K562 (cell line): ENCODE measurements around the gene LTBP1. TPM values are rescaled to one million over a fixed set of nuclear protein-coding genes. Genes with fewer than 3 reads are reported as not detected.

Source experiments
- ATAC-seq: fragments of 200-7000 bp; cut with Tn5 transposase; 3 replicates; pipeline ENCODE4 v1.9.1; 2020; ENCODE audit warnings: moderate library complexity
- BruUV-seq: library from RNA; stranded (reverse); fragments of 400-500 nt; replicated peaks from 2 replicates; lab custom pipeline; 2021; lab: Mats Ljungman, UMichigan
- CTCF ChIA-PET: fragments of 300-600 bp; formaldehyde crosslinking; extraction: SDS; loops from one replicate; lab custom pipeline; 2021; ENCODE audit warnings: low intra/inter-chr PET ratio; lab: Yijun Ruan, JAX
- POLR2A ChIA-PET: fragments of 300-600, 350-650 bp; sonication (Branson Sonifier 250); formaldehyde crosslinking; extraction: SDS; loops from one replicate; lab custom pipeline; 2021; ENCODE audit warnings: antibody characterized with exemption, inconsistent platforms; lab: Yijun Ruan, JAX
- DNase-seq, 4 experiments: peaks; one replicate each; pipeline versions ENCODE4 v3.0.0 to v3.0.0-alpha.2; 2011 to 2018; ENCODE audit warnings: low spot score in 3 of 4, mixed read lengths in 3 of 4; ENCODE audit errors: extremely low read depth in 1 of 4
- FAIRE-seq: peaks from 2 replicates; lab custom pipeline; 2011; peaks lifted over from hg19 to GRCh38; lab: Jason Lieb, UNC
- H2AFZ ChIP-seq: 2 replicates; pipeline ENCODE4 v1.6.0; 2011; ENCODE audit warnings: low read depth, low read length, control low read depth, inconsistent platforms
- H3K27ac ChIP-seq: fragments of 200-600 bp; 3 replicates; pipeline ENCODE4 v1.8.0; 2011; ENCODE audit warnings: low read depth, mild to moderate bottlenecking, control low read depth, inconsistent platforms, low read length, moderate library complexity, mixed read lengths; ENCODE audit errors: extremely low read depth
- H3K27me3 ChIP-seq, 2 experiments: fragments of 300-600 bp in 1 of 2; 2 replicates in 1 of 2; 3 replicates in 1 of 2; pipeline versions ENCODE4 v1.6.0 to v1.8.0; 2011; ENCODE audit warnings: inconsistent platforms in 2 of 2, low read length in 2 of 2, mild to moderate bottlenecking in 1 of 2, mixed read lengths in 1 of 2, moderate library complexity in 1 of 2; ENCODE audit not compliant: control insufficient read depth in 2 of 2, insufficient read depth in 2 of 2
- H3K36me3 ChIP-seq: fragments of 300-600 bp; 3 replicates; pipeline ENCODE4 v1.8.0; 2011; ENCODE audit warnings: mild to moderate bottlenecking, low read length, inconsistent platforms; ENCODE audit not compliant: control insufficient read depth, insufficient read depth
- H3K4me1 ChIP-seq, 2 experiments: fragments of 200-600 bp in 1 of 2; replicated peaks in 1 of 2; 2 replicates in 1 of 2; 3 replicates in 1 of 2; pipeline versions ENCODE4 v1.5.1 to v1.8.0; 2011; ENCODE audit warnings: inconsistent platforms in 2 of 2, low read length in 2 of 2, mild to moderate bottlenecking in 1 of 2, mixed read lengths in 1 of 2, moderate library complexity in 1 of 2; ENCODE audit not compliant: control insufficient read depth in 2 of 2, insufficient read depth in 2 of 2
- H3K4me2 ChIP-seq: 2 replicates; pipeline ENCODE4 v1.6.1; 2011; ENCODE audit warnings: low read length, control low read depth, inconsistent platforms, mixed read lengths; ENCODE audit not compliant: insufficient read depth
- H3K4me3 ChIP-seq: fragments of 200-600 bp; sonication (generic), shearing (Covaris generic); 2 replicates; pipeline ENCODE4 v1.5.1; 2016; ENCODE audit warnings: control low read depth, inconsistent platforms
- H3K79me2 ChIP-seq: fragments of 200-600 bp; 3 replicates; pipeline ENCODE4 v1.8.0; 2011; ENCODE audit warnings: low read length, inconsistent platforms; ENCODE audit not compliant: control insufficient read depth, insufficient read depth
- H3K9ac ChIP-seq, 2 experiments: 2 replicates each; pipeline versions ENCODE4 v1.6.0 to v1.6.1; 2011; ENCODE audit warnings: low read depth in 2 of 2, low read length in 2 of 2, control low read depth in 1 of 2, inconsistent platforms in 1 of 2, mild to moderate bottlenecking in 1 of 2, mixed read lengths in 1 of 2; ENCODE audit not compliant: insufficient read depth in 1 of 2
- H3K9me1 ChIP-seq: one replicate; pipeline ENCODE4 v1.6.0; 2011; ENCODE audit warnings: inconsistent platforms, mild to moderate bottlenecking, low read length, moderate library complexity; ENCODE audit not compliant: control insufficient read depth, insufficient read depth
- H3K9me3 ChIP-seq: replicated peaks from 2 replicates; pipeline ENCODE4 v1.5.1; 2011; ENCODE audit warnings: low read depth, low read length, inconsistent platforms; ENCODE audit not compliant: control insufficient read depth, insufficient read depth
- H4K20me1 ChIP-seq: replicated peaks from 2 replicates; pipeline ENCODE4 v1.6.1; 2011; ENCODE audit warnings: low read length, inconsistent platforms, mixed read lengths; ENCODE audit not compliant: control insufficient read depth, insufficient read depth
- EP400 ChIP-seq: fragments of 450-650 bp; IDR thresholded peaks from 2 replicates; pipeline ENCODE4 v1.6.1; 2017; ENCODE audit warnings: antibody characterized with exemption, mild to moderate bottlenecking, moderate library complexity
- FOXK2 ChIP-seq, 2 experiments: fragments of 450-650 bp; IDR thresholded peaks in 1 of 2; conservative IDR thresholded peaks in 1 of 2; 2 replicates each; pipeline ENCODE4 v1.6.1; 2016; ENCODE audit warnings: low read depth in 2 of 2, mild to moderate bottlenecking in 1 of 2
- GATA2 ChIP-seq: sonication (generic); formaldehyde crosslinking; IDR thresholded peaks from 2 replicates; pipeline ENCODE4 v1.4.0; 2020; ENCODE audit warnings: mild to moderate bottlenecking, missing genetic modification reagents
- OTX1 ChIP-seq: fragments of 450-650 bp; formaldehyde crosslinking; IDR thresholded peaks from 2 replicates; pipeline ENCODE4 v1.4.0; 2022; ENCODE audit warnings: mild to moderate bottlenecking
- ZNF354B ChIP-seq: fragments of 250-450 bp; sonication (Bioruptor Pico); IDR thresholded peaks from 2 replicates; pipeline ENCODE4 v1.4.0; 2020
- ZNF507 ChIP-seq: conservative IDR thresholded peaks from 2 replicates; pipeline ENCODE4 v1.6.1; 2017; ENCODE audit warnings: missing genetic modification characterization, missing compliant biosample characterization
- ZNF586 ChIP-seq: fragments of 450-650 bp; formaldehyde crosslinking; conservative IDR thresholded peaks from 2 replicates; pipeline ENCODE4 v1.4.0; 2020; ENCODE audit warnings: mild to moderate bottlenecking, moderate library complexity
- WGBS: fragments of 100-300 bp; shearing (Covaris generic); methylation state at CpG from one replicate; pipeline ENCODE4 v1.1.6; 2016; ENCODE audit warnings: low coverage, mixed read lengths; ENCODE audit not compliant: insufficient coverage; ENCODE audit errors: missing lambda C conversion rate; 5-methylcytosine and 5-hydroxymethylcytosine counted together
- in situ Hi-C: fragments of 300-500 bp; cut with MboI; formaldehyde crosslinking; loops from 4 replicates; pipeline ENCODE4 v1.15.0; 2018; ENCODE audit warnings: inconsistent platforms, mixed read lengths
- intact Hi-C: fragments of 100-400 bp; cut with micrococcal nuclease; formaldehyde crosslinking; loops from 2 replicates; pipeline ENCODE4 v1.14.2; 2022
- polyA plus RNA-seq, 8 experiments: library from polyadenylated mRNA; depleted of rRNA in 4 of 8; stranded (reverse) in 5 of 8; unstranded in 3 of 8; fragments of >200 nt; fragmentation: Nextera tagmentation in 2 of 8; fragmentation: Illumina TruSeq in 1 of 8; extraction: Ambion mirVana in 2 of 8; extraction: Trizol in 1 of 8; gene quantifications; 2 replicates each; pipeline versions ENCODE4 v1.2.1 to v1.2.3, GENCODE V29; 2011 to 2014; ENCODE audit warnings: inconsistent platforms in 1 of 8, missing spikeins in 1 of 8
- total RNA-seq, 7 experiments: library from RNA; depleted of rRNA in 6 of 7; stranded (reverse); fragments of >200 nt in 6 of 7; fragmentation: Illumina TruSeq in 2 of 7; extraction: Trizol in 2 of 7; gene quantifications; 2 replicates each; pipeline versions ENCODE4 v1.2.1 to v1.2.3, GENCODE V29; 2011 to 2021; ENCODE audit warnings: low replicate concordance in 1 of 7
- TF ChIP-seq, protein P1 (sequence below): fragments of 250-450 bp; sonication (Bioruptor Pico); IDR thresholded peaks from 2 replicates; pipeline ENCODE4 v1.4.0; 2020; ENCODE audit warnings: mild to moderate bottlenecking, moderate library complexity, borderline replicate concordance

Gene LTBP1
- total and polyA plus RNA-seq, 9 of the 15 experiments (the other 6 are each of a cell fraction or from before 2014, with no cell fraction given): 3.6 to 16.4 (median 8.5) TPM

- TF ChIP-seq, protein P1, sequence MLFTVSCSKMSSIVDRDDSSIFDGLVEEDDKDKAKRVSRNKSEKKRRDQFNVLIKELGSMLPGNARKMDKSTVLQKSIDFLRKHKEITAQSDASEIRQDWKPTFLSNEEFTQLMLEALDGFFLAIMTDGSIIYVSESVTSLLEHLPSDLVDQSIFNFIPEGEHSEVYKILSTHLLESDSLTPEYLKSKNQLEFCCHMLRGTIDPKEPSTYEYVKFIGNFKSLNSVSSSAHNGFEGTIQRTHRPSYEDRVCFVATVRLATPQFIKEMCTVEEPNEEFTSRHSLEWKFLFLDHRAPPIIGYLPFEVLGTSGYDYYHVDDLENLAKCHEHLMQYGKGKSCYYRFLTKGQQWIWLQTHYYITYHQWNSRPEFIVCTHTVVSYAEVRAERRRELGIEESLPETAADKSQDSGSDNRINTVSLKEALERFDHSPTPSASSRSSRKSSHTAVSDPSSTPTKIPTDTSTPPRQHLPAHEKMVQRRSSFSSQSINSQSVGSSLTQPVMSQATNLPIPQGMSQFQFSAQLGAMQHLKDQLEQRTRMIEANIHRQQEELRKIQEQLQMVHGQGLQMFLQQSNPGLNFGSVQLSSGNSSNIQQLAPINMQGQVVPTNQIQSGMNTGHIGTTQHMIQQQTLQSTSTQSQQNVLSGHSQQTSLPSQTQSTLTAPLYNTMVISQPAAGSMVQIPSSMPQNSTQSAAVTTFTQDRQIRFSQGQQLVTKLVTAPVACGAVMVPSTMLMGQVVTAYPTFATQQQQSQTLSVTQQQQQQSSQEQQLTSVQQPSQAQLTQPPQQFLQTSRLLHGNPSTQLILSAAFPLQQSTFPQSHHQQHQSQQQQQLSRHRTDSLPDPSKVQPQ (CRISPR knock-in tag): no peak
Measured at GRCh38 chr2:33258387-33258786, 311.6 kb downstream of the LTBP1 start (continued).

GRCh38 chr2:33262097-33262496, 315.3 kb downstream of the LTBP1 start:
- POLR2A ChIA-PET: interaction anchor here (1.0 kb wide), 1 partner anchor 388 kb away, joined by 3 read pairs; no protein-coding TSS in a partner anchor

More at GRCh38 chr2:33262097-33262496, 315.3 kb downstream of the LTBP1 start:
- Histone ChIP-seq H3K27ac (no peak overlapping the region), H4K20me1 (no peaks in the 10 kb centered on the region), H3K9ac (no peak overlapping the region), H3K9me1 (no peaks in the 10 kb centered on the region), H3K27me3 (no peaks in the 10 kb centered on the region), H3K36me3 (no peaks in the 10 kb centered on the region; the same call in 2 of the 3 replicates), H3K4me3 (no peak overlapping the region), H3K9me3 (0 out of 2 replicates have a peak, but pooled peaks cover 3% of the 10 kb centered on the region), H3K4me1 (no peaks in the 10 kb centered on the region; a peak in 1 of 5 replicates), H2AFZ (no peak overlapping the region), H3K4me2 (no peak overlapping the region), H3K79me2 (no peaks in the 10 kb centered on the region)
- CTCF ChIA-PET: no interaction called here
- in situ Hi-C loops (no loop called here), intact Hi-C loops (no loop called here)
- TF ChIP-seq EP400 (no peak), OTX1 (CRISPR knock-in tag) (no peak), ZNF586 (no peak), FOXK2 (conservative IDR thresholded peaks at IDR 0.05 in 1 of 2, IDR thresholded peaks at IDR 0.05 in 1 of 2; ENCODE audit: low read depth in 2 of 2) (no peak), GATA2 (CRISPR knock-in tag) (no peak), ZNF507 (tag) (no peak), ZNF354B (CRISPR knock-in tag) (no peak)
- no peak for DNase-seq
- no peak for ATAC-seq
- FAIRE-seq: no peak
- BruUV-seq: no TSS peak
- 43% methylated on average over 4 of the region's 4 CpGs for WGBS
